H1 (cell line): ENCODE data around the gene MGLL. TPM values are rescaled to one million over a fixed set of nuclear protein-coding genes. Genes with fewer than 3 reads are reported as not detected.

Source experiments
- CTCF ChIA-PET: fragments of 300-600 bp; sonication (Branson Sonifier 250); formaldehyde crosslinking; loops from one replicate; lab custom pipeline; 2021; ENCODE audit not compliant: partially characterized antibody; lab: Charles Lee
- POLR2A ChIA-PET: fragments of 300-600 bp; sonication (Branson Sonifier 250); formaldehyde crosslinking; loops from one replicate; lab custom pipeline; 2021; ENCODE audit warnings: inconsistent platforms; ENCODE audit not compliant: partially characterized antibody; lab: Charles Lee
- DNase-seq, 2 experiments: peaks; one replicate each; pipeline versions ENCODE4 v3.0.0 to v3.0.0-alpha.2; 2010 to 2022; ENCODE audit warnings: low spot score in 2 of 2, low read depth in 1 of 2, mixed read lengths in 1 of 2
- FAIRE-seq: peaks from 2 replicates; lab custom pipeline; 2011; peaks lifted over from hg19 to GRCh38; lab: Jason Lieb, UNC
- H2AFZ ChIP-seq: 2 replicates; pipeline ENCODE4 v1.8.1; 2012; ENCODE audit warnings: low read length, inconsistent platforms
- H2AK5ac ChIP-seq: 2 replicates; pipeline ENCODE4 v1.6.1; 2013; ENCODE audit warnings: low read depth, low read length
- H2BK120ac ChIP-seq: replicated peaks from 2 replicates; pipeline ENCODE3; 2013; ENCODE audit warnings: low read depth, low read length, inconsistent platforms
- H2BK12ac ChIP-seq: 2 replicates; pipeline ENCODE4 v1.6.1; 2013; ENCODE audit warnings: low read depth, low read length
- H2BK15ac ChIP-seq: 2 replicates; pipeline ENCODE4 v1.6.1; 2013; ENCODE audit warnings: low read length
- H2BK20ac ChIP-seq: 2 replicates; pipeline ENCODE4 v1.6.1; 2013; ENCODE audit warnings: low read length
- H2BK5ac ChIP-seq: 2 replicates; pipeline ENCODE4 v1.6.1; 2013; ENCODE audit warnings: low read depth, low read length
- H3K14ac ChIP-seq: 2 replicates; pipeline ENCODE4 v1.6.1; 2013; ENCODE audit warnings: inconsistent platforms; ENCODE audit not compliant: insufficient read length
- H3K18ac ChIP-seq: 2 replicates; pipeline ENCODE4 v1.6.1; 2013; ENCODE audit warnings: low read length; ENCODE audit errors: extremely low read depth
- H3K23ac ChIP-seq: 2 replicates; pipeline ENCODE4 v1.6.1; 2013; ENCODE audit warnings: inconsistent platforms; ENCODE audit not compliant: insufficient read length
- H3K23me2 ChIP-seq: 2 replicates; pipeline ENCODE4 v1.6.1; 2013; ENCODE audit warnings: low read depth, low read length
- H3K27ac ChIP-seq: 2 replicates; pipeline ENCODE4 v1.6.1; 2011; ENCODE audit warnings: low read depth, low read length, inconsistent platforms
- H3K27me3 ChIP-seq, 4 experiments: replicated peaks in 1 of 4; 1 replicate in 1 of 4; 2 replicates in 3 of 4; pipeline versions ENCODE4 v1.6.1 to v1.8.1; 2011 to 2013; ENCODE audit warnings: low read length in 3 of 4, mild to moderate bottlenecking in 3 of 4, inconsistent platforms in 2 of 4, mixed read lengths in 2 of 4, moderate library complexity in 1 of 4; ENCODE audit not compliant: control insufficient read depth in 3 of 4, insufficient read depth in 3 of 4; ENCODE audit errors: extremely low read depth in 1 of 4
- H3K36me3 ChIP-seq, 4 experiments: 2 replicates each; pipeline versions ENCODE4 v1.6.1 to v1.8.1; 2011 to 2013; ENCODE audit warnings: mild to moderate bottlenecking in 4 of 4, low read length in 3 of 4, moderate library complexity in 2 of 4, control low read depth in 1 of 4, inconsistent platforms in 1 of 4; ENCODE audit not compliant: insufficient read depth in 4 of 4, control insufficient read depth in 2 of 4
- H3K4ac ChIP-seq: replicated peaks from 2 replicates; pipeline ENCODE3; 2013; ENCODE audit warnings: low read length, low read depth, mixed read lengths, inconsistent platforms; ENCODE audit not compliant: insufficient read length
- H3K4me1 ChIP-seq, 4 experiments: replicated peaks in 1 of 4; 1 replicate in 1 of 4; 2 replicates in 3 of 4; pipeline versions ENCODE4 v1.6.1 to v1.8.1; 2011 to 2013; ENCODE audit warnings: low read length in 3 of 4, inconsistent platforms in 2 of 4, mixed read lengths in 1 of 4; ENCODE audit not compliant: insufficient read depth in 4 of 4, control insufficient read depth in 3 of 4
- H3K4me2 ChIP-seq, 2 experiments: 2 replicates each; pipeline versions ENCODE4 v1.6.1 to v1.8.1; 2011 to 2013; ENCODE audit warnings: low read depth in 2 of 2, low read length in 2 of 2, control low read depth in 1 of 2, inconsistent platforms in 1 of 2, mild to moderate bottlenecking in 1 of 2; ENCODE audit not compliant: insufficient read depth in 1 of 2
- H3K4me3 ChIP-seq, 4 experiments: fragments of 200-600, 300-600 bp in 1 of 4; sonication (generic), shearing (Covaris generic), sonication (Bioruptor Twin) in 1 of 4; 2 replicates each; pipeline versions ENCODE4 v1.5.1 to v1.8.1; 2011 to 2016; ENCODE audit warnings: low read length in 4 of 4, low read depth in 3 of 4, control low read depth in 2 of 4, inconsistent platforms in 2 of 4, mild to moderate bottlenecking in 2 of 4, mixed read lengths in 1 of 4, moderate library complexity in 1 of 4; ENCODE audit not compliant: insufficient read depth in 2 of 4; ENCODE audit errors: extremely low read depth in 1 of 4
- H3K56ac ChIP-seq: replicated peaks from 2 replicates; pipeline ENCODE3; 2013; ENCODE audit warnings: low read depth, mild to moderate bottlenecking, mixed read lengths, low read length, inconsistent platforms; ENCODE audit not compliant: insufficient read length
- H3K79me1 ChIP-seq: 2 replicates; pipeline ENCODE4 v1.6.1; 2013; ENCODE audit warnings: low read depth, low read length, control low read depth
- H3K79me2 ChIP-seq, 2 experiments: 2 replicates each; pipeline versions ENCODE4 v1.6.1 to v1.8.1; 2012 to 2013; ENCODE audit warnings: low read length in 2 of 2, mild to moderate bottlenecking in 2 of 2, inconsistent platforms in 1 of 2; ENCODE audit not compliant: insufficient read depth in 2 of 2, control insufficient read depth in 1 of 2
- H3K9ac ChIP-seq, 4 experiments: replicated peaks in 1 of 4; 1 replicate in 1 of 4; 2 replicates in 3 of 4; pipeline versions ENCODE4 v1.6.1 to v1.8.1; 2011 to 2013; ENCODE audit warnings: low read depth in 3 of 4, low read length in 3 of 4, control low read depth in 2 of 4, mild to moderate bottlenecking in 2 of 4, moderate library complexity in 2 of 4, inconsistent platforms in 1 of 4; ENCODE audit errors: extremely low read depth in 1 of 4
- H3K9me3 ChIP-seq, 2 experiments: 2 replicates each; pipeline versions ENCODE4 v1.6.1 to v1.8.1; 2012 to 2013; ENCODE audit warnings: mild to moderate bottlenecking in 2 of 2, moderate library complexity in 2 of 2, control low read depth in 1 of 2, inconsistent platforms in 1 of 2, low read depth in 1 of 2, low read length in 1 of 2, mixed read lengths in 1 of 2; ENCODE audit not compliant: insufficient read depth in 2 of 2
- H4K20me1 ChIP-seq, 2 experiments: replicated peaks in 1 of 2; 2 replicates each; pipeline versions ENCODE3 to v1.8.1; 2011 to 2013; ENCODE audit warnings: inconsistent platforms in 2 of 2, low read length in 2 of 2, mild to moderate bottlenecking in 1 of 2; ENCODE audit not compliant: insufficient read depth in 2 of 2, control insufficient read depth in 1 of 2
- H4K5ac ChIP-seq: 2 replicates; pipeline ENCODE4 v1.6.1; 2013; ENCODE audit warnings: low read length, low read depth, mixed read lengths, inconsistent platforms; ENCODE audit not compliant: insufficient read length
- H4K8ac ChIP-seq: 2 replicates; pipeline ENCODE4 v1.8.0; 2013; ENCODE audit warnings: mild to moderate bottlenecking, moderate library complexity, low read length, inconsistent platforms; ENCODE audit not compliant: insufficient read depth; ENCODE audit errors: extremely low read depth
- H4K91ac ChIP-seq: replicated peaks from 2 replicates; pipeline ENCODE3; 2013; ENCODE audit warnings: low read length, mixed read lengths, inconsistent platforms; ENCODE audit not compliant: insufficient read length
- EP300 ChIP-seq, 2 experiments: IDR thresholded peaks; 1 replicate in 1 of 2; 2 replicates in 1 of 2; pipeline ENCODE4 v1.6.1; 2011 to 2012; ENCODE audit warnings: low read depth in 2 of 2, low read length in 2 of 2, mild to moderate bottlenecking in 2 of 2, borderline replicate concordance in 1 of 2, inconsistent platforms in 1 of 2, moderate library complexity in 1 of 2
- JUN ChIP-seq: IDR thresholded peaks from 2 replicates; pipeline ENCODE4 v1.6.1; 2011; ENCODE audit warnings: low read depth, mild to moderate bottlenecking, improper control_type of control experiment, low read length
- PHF8 ChIP-seq: fragments of 200-600 bp; sonication (generic); conservative IDR thresholded peaks from 2 replicates; pipeline ENCODE4 v1.7.1; 2012; ENCODE audit warnings: low read depth, mild to moderate bottlenecking, inconsistent platforms, low read length, moderate library complexity
- POLR2A ChIP-seq, 2 experiments: IDR thresholded peaks; 1 replicate in 1 of 2; 2 replicates in 1 of 2; pipeline ENCODE4 v1.6.1; 2011; ENCODE audit warnings: low read depth in 2 of 2, low read length in 2 of 2, mild to moderate bottlenecking in 2 of 2; ENCODE audit errors: control extremely low read depth in 1 of 2
- SP1 ChIP-seq: IDR thresholded peaks from 2 replicates; pipeline ENCODE4 v1.6.1; 2011; ENCODE audit warnings: low read depth, low read length
- TAF1 ChIP-seq: IDR thresholded peaks from 2 replicates; pipeline ENCODE4 v1.6.1; 2011; ENCODE audit warnings: mild to moderate bottlenecking, low read depth, low read length
- TAF7 ChIP-seq: optimal IDR thresholded peaks from 2 replicates; pipeline ENCODE3; 2011; ENCODE audit warnings: low read depth, mild to moderate bottlenecking, inconsistent platforms, low read length, moderate library complexity, borderline replicate concordance
- WGBS, 2 experiments: shearing (Covaris generic) in 1 of 2; methylation state at CpG; one replicate each; pipeline versions ENCODE4 v1.1.6 to v1.1.7; 2013 to 2015; ENCODE audit warnings: low lambda C conversion rate in 2 of 2, mixed read lengths in 2 of 2, inconsistent platforms in 1 of 2, low coverage in 1 of 2, missing lambda C conversion rate in 1 of 2; ENCODE audit not compliant: insufficient replicate concordance in 2 of 2, insufficient coverage in 1 of 2, insufficient read length in 1 of 2; ENCODE audit errors: extremely low coverage in 1 of 2, missing lambda C conversion rate in 1 of 2; 5-methylcytosine and 5-hydroxymethylcytosine counted together
- polyA plus RNA-seq, 7 experiments: library from polyadenylated mRNA; depleted of rRNA in 3 of 7; stranded (reverse) in 5 of 7; unstranded in 2 of 7; fragments of >200 nt in 5 of 7; fragments of 200-250 nt in 2 of 7; gene quantifications; 1 replicate in 5 of 7; 2 replicates in 1 of 7; 4 replicates in 1 of 7; pipeline versions ENCODE4 v1.2.1 to v1.2.3, GENCODE V29; 2011 to 2013; ENCODE audit warnings: missing spikeins in 2 of 7, mixed read lengths in 2 of 7
- total RNA-seq: library from RNA; stranded (reverse); fragmentation: NEBNext Ultra II Directional; extraction: Animal tissue kit (Norgen Biotek cat#: 25700); gene quantifications from 2 replicates; pipeline ENCODE4 v1.2.1, GENCODE V29; 2021

MGLL gene
- total and polyA plus RNA-seq, 2 of the 8 experiments (the other 6 are each of a cell fraction or from before 2014, with no cell fraction given) = 0.05 to 0.34 TPM

GRCh38 chr3:127670761-127671522, 151.4 kb downstream of the MGLL start:
- Histone ChIP-seq H3K23ac (no peak overlapping the region), H4K8ac (no peak overlapping the region), H3K36me3 (no peaks in the 10 kb centered on the region), H3K9ac (no peak overlapping the region), H3K4me3 (no peak overlapping the region), H3K9me3 (no peaks in the 10 kb centered on the region), H2AK5ac (no peak overlapping the region), H2BK15ac (no peak overlapping the region), H3K18ac (no peak overlapping the region), H3K4me2 (no peak overlapping the region; a peak in 1 of 4 replicates), H3K14ac (no peak overlapping the region), H3K79me2 (no peaks in the 10 kb centered on the region), H4K91ac (no peak overlapping the region), H3K79me1 (no peaks in the 10 kb centered on the region), H3K56ac (no peak overlapping the region), H3K27ac (no peak overlapping the region), H4K5ac (no peak overlapping the region), H3K4ac (no peak overlapping the region), H3K23me2 (peaks cover 12% of the 10 kb centered on the region; the same call in 1 of the 2 replicates), H2AFZ (no peak overlapping the region), H3K4me1 (peaks cover 0 to 14% (median 10%) of the 10 kb centered on the region in 4 experiments; a peak in 6 of 7 replicates), H2BK5ac (no peak overlapping the region), H4K20me1 (no peaks in the 10 kb centered on the region), H2BK20ac (no peak overlapping the region), H3K27me3 (no peaks in the 10 kb centered on the region; a peak in 2 of 7 replicates), H2BK120ac (no peak overlapping the region), H2BK12ac (no peak overlapping the region)
- FAIRE-seq (no peak), DNase-seq (no peak)
- 92% methylated on average over 18 of the region's 20 CpGs; no CpG with 5 or more reads in 1 of the 2 experiments for WGBS, 2 experiments
- ChIA-PET POLR2A (interaction anchor here (0.9 to 1.4 kb wide), 2 partner anchors 8 to 73 kb away, joined by 4 to 5 read pairs; no protein-coding TSS in a partner anchor), CTCF (interaction anchor here (0.7 to 3.5 kb wide), 9 partner anchors 9 to 161 kb away, joined by 3 to 17 read pairs (median 3); no protein-coding TSS in a partner anchor)
- no peak for TF ChIP-seq POLR2A (IDR thresholded peaks at IDR 0.05; ENCODE audit: control extremely low read depth in 1 of 2, low read depth in 2 of 2, low read length in 2 of 2)
- TF ChIP-seq TAF7 = no peak
- TF ChIP-seq TAF1 = no peak
- no peak for TF ChIP-seq PHF8
- TF ChIP-seq JUN = no peak
- TF ChIP-seq SP1 = no peak
- no peak for TF ChIP-seq EP300 (IDR thresholded peaks at IDR 0.05; ENCODE audit: borderline replicate concordance in 1 of 2, low read depth in 2 of 2, low read length in 2 of 2)
